ENCODE data around the gene MAP1B.

MAP1B gene

DNA sequence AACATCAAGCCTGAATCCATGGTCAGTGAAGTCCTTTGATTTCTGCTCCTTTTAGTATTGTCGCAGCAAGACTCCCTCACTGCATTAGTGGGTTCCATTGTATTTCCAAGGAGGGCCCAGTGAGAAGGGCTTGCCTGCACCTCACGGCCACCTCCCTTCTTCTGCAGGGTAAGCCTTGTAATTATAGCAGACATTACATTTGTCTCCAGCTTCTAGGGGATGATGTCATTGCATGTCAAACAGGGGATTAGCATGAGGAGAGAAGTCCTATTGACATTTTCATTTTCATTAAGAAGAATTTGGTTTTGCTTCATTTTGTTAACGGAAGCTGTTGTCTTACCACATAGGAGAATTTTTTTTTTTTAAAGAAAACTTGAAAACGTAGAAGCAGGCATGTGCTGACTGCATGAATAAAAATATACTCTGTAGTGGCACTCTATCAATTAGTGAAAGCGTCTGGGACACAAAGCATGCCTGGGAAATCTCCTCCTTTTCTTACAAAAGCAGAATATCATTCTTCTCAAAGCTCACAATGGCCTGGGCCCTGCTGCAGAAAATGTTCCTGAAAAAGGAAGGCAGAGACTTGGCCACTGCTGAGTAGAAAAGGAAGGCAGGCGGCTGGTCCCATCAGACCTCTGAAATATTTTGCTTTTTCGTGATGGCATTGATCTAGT is 27.1 kb downstream of the MAP1B start:
- peak; percentile 35 for DNase-seq

- DNase-seq, result peak; percentile 19
Observed at GRCh38 chr5:72137826-72138409, 30.6 kb downstream of the MAP1B start.

- DNase-seq, result no peak
Observed at GRCh38 chr5:72138943-72139521, 31.8 kb downstream of the MAP1B start.

DNA sequence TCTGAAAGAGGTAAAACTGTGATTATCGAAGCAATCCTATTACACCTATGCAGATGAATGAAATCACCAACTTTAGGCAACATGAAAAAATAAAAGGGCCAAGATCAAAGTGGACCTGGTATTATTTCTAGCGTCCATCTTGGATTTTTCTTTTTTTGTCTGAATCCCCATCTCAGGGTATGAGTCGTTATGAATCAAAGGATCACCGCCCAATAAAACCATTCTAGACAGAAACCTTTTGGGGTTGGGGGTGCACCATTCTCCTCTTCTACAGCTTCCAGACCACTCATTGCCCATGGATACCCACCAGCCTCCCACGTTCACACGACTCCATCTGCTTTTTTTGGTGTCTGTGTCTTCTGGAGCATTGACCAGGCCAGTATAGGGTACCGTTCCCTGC is 33.4 kb downstream of the MAP1B start:
- DNase-seq, result no peak

GRCh38 chr5:72141440-72142355 is 34.4 kb downstream of the MAP1B start:
- DNase-seq, result no peak

DNA sequence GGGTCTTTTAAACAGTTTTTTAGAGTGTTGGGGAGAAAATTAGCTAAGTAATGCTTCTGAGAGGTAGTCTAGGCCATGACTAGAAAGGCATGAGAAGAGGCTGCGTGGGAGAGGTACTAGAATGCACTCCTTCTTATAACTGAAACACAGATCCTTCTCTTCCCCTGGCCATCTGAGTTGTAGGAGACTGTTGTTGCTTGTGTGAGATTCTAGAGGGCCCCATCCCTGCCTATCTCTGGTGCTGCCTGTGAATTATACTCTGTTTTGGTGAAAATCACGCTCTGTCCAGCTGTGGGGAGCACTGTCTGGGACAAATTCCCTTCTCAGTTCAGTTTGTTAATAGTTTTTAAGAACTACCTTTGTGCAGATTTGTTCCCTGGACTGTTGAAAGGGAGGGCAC is 37.5 kb downstream of the MAP1B start:
- DNase-seq, result no peak

GRCh38 chr5:72145348-72145747 is 38.1 kb downstream of the MAP1B start:
- peak; percentile 20 for DNase-seq

DNA sequence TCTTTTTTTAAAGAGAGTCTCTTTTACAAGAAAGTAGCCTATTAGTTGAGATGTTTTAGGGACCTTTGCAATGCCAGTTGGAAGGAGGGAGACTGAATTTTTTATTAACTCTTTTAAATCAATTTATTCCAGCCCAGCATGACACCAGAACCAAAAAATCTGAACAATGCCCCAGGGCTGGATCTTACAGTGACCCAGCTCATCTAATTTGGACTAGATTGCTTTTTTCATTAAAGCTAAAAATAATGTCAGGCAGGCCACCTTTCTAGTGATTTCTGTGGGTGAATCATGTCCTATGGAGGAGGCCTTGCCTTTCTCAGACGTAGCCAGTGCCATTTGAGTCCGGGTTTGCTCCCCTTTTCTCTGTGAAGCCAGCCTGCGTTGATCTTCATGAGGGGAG is 38.8 kb downstream of the MAP1B start:
- no peak for DNase-seq

- no peak for DNase-seq
Observed at GRCh38 chr5:72147569-72147968, 40.3 kb downstream of the MAP1B start.

DNA sequence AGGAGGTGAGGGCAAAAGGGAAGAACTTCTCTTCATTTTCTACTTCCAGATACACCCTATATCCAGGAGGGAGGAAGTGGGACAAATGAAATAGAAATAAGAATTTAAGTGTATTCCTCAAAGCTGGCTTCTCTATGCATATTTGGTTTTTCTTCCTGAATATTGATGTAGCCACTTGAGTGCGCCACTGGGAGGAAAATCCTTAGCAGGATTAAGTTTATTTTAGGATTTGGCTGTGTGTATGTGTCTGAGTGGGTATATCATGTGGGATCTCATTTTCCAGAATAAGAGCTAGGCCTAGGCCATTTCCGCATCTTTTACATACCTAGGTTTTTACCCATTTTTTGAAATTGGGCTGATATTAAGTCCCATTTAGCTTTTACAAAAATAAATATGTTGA is 42.5 kb downstream of the MAP1B start:
- no peak for DNase-seq

DNA sequence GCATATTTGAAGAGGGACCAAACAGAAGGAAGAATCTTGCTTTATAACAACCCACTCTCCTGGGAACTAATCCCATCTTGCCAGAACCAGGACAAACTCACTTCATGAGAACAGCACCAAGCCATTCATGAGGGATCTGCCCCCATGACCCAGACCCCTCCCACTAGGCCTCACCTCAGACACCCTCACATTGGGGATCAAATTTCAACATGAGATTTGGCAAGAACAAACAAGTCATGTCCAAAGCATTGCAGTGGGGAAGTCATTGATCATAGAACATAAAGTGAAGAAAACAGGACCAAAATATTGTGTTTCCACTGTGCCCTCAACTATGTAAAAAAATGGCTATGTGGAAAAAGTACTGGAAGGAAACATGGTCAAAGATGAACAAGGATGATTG is 43.9 kb downstream of the MAP1B start:
- DNase-seq, result no peak

DNA sequence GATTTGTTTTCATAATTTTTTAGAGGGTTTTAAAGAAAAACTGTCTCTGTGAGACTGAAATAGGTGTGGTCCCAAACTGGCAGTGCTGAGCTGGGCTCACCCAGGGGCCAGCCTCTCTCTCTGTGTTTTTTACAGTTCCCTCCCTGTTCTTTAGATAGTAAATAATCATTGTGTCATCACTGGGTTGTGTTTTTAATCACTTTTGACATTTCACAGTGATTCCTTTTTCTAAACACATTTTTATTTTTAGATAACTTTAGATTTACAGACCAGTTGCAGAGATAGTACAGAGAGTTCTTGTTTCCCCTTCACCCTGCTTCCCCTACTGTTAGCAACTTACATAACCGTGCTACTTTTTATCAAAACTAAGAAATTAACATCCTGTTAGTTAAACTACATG is 44.4 kb downstream of the MAP1B start:
- no peak for DNase-seq

DNA sequence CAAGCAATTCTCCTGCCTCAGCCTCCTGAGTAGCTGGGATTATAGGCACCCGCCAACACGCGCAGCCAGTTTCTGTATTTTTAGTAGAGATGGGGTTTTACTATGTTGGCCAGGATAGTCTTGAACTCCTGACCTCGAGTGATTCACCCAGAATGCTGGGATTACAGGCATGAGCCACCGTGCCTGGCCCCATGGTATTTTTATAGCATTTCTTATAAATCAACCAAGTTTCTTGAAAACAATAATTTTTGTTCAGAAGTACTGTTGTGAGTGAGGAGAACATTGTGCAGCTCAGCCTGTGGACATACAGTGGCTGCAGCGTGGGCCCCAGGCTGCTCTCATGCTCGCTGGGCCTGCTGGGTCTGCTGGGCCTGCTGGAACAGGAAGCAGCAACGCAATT is 45.3 kb downstream of the MAP1B start:
- no peak for DNase-seq

DNA sequence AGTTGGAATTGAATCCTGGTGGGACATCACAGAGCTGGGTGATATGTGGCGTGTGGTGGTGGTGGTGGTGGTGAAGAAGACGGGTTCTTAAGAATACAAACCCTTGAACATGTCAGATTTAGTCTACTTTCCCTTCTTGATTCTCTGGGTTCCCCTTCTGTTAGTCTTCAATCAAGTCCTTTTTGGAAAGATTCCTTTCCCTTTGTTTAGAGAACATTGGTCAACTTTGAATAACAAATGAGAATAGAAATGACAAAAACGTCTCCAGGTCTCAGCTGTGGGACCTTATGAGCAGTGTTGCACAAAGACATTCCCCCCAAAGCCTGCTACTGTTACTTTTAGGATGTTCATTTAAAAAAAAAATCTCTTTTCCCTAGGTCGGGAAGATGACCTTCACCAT is 46.3 kb downstream of the MAP1B start:
- DNase-seq, result no peak

GRCh38 chr5:72154076-72154756 is 46.9 kb downstream of the MAP1B start:
- DNase-seq, result no peak

- no peak for DNase-seq
Observed at GRCh38 chr5:72156946-72157624, 49.8 kb downstream of the MAP1B start.

- DNase-seq, result no peak
Observed at GRCh38 chr5:72157625-72157962, 50.3 kb downstream of the MAP1B start.

DNA sequence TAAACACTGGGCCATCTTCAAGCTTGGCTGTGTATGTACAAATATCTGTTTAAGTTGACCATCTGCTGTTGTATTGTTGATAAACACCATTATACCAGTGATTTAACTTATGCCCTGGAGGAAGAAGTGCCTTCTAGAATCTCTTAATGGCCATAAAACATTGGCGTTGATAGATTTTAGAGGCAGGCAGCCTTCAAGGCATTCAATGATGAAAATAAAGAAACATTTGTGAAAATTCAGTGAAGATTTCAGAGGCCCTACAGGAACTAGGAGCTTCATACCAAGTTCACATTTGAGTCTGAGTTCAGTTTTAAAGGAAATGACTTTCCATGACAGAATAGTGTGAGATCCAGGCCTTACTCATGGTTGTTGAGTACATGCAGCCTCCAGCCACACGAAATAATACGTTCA is 52.2 kb downstream of the MAP1B start:
- DNase-seq, result no peak

DNA sequence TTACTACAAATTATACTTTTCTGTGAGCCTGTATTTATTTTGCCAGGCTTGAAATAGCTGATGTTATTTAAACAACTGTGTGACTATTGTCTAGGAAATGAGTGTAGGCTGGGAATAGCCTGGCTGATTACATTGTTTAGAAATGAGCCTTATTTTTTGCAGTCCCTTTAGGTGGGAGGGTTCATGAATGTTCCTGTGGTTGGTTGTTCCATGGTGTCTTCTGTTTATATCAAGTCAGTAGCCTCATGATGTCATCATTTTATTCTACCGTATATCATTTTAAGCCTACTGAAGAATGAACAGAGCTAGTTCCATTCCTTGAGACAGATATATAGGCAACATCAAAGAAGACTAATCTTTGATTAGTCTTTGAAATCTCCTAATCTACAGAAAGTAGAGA is 53.1 kb downstream of the MAP1B start:
- DNase-seq, result no peak

DNA sequence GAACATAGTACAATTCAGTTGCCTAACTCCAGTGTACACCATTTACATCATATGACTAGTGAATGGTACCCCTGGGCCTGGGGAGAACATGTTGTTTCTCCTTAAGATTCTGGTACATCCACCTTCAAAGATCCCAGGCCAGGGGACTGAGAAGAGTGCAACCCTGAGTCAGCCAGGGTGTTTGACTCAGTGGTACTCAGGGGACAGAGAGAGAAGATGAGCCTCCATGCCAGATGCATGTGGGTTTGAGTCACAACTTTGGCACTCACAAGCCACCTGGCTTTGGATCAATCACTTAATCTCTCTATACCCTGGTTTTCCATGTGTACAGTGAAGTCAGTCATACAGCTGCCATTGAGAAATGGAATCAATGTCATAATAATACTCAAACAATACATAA is 53.7 kb downstream of the MAP1B start:
- no peak for DNase-seq

- DNase-seq, result no peak
Observed at GRCh38 chr5:72161951-72162350, 54.7 kb downstream of the MAP1B start.

- DNase-seq, result no peak
Observed at GRCh38 chr5:72163349-72163983, 56.2 kb downstream of the MAP1B start.

All from midbrain (tissue), 1 donor.